GM18907 (cell line): ENCODE measurements around the gene URB2.

Experiments
- ATAC-seq: cut with Tn5 transposase; IDR thresholded peaks from one replicate; pipeline ENCODE4 v1.9.1; 2021; ENCODE audit warnings: mild to moderate bottlenecking, moderate library complexity; ENCODE audit not compliant: unreplicated experiment

The URB2 gene

DNA sequence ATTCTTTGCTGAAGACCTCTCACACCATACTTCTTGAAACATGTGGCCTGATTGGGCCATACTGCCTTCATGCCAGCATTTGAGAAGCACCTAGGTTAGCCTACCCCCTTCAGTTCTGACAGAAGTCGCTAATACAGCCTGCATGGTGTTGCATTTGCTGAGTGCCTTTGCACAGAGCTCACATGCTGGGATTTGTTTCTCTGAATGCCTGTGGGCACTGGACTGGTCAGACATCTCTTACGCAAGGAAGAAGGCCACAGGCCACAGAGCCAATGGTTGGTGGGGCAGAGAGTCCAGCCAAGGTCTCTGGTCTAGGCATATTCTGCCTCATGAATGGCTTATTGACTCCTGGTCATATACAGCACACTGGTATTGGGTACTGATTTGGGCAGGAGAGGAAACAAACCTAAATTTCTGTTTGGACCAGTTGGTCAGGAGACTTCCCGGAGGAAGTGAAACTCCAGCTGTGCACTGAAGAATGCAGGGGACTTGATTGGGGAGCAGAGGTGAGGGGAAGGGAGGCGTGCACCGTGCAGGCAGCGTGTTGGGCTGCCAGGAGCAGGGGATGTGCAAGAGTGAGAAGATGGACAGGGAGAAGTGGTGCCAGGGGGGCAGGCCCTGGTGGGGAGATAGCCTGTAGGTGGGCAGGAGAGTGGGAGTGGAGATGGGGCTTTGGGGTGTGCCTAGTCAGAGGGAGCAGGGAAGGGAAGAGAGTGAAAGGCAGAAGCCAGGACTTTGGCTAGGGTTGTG is 18.1 kb downstream of the URB2 start:
- no peak for ATAC-seq

DNA sequence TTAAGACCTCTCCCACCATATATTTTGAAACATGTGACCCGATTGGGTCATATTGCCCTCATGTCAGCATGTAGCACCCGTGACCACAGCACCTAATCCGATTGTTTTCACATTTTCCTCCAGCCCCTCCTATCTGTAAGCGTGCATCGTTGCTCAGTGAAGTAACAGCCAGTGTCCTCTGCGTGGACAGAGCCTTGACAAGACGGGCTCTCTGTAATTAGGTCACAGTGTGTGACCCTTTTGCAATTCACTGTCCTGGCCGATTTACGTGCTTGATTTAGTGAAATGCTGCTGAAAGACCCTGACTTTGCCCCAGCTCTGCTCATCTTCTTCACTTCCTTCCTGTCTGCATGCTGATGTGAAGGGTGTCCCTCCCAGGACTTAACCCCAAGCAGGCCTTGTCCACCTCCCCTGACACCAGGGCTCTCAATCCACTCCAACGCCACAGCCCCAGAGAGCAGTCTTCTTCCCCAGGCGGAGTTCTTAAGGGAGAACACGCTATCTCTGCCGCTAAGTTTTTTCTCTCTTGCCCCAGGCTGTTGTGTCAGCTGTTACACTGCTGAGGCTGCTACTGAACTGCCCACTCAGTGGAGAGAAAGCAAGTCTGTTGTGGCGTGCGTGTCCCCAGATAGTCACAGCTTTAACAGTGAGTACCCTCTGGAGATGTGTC is 19.4 kb downstream of the URB2 start:
- ATAC-seq, result no peak

- ATAC-seq, result no peak
These were observed 22.4 kb downstream of the URB2 start for GRCh38 chr1:229648406-229648805.

- no peak for ATAC-seq
These were observed 24.0 kb downstream of the URB2 start for GRCh38 chr1:229650045-229650444.

DNA sequence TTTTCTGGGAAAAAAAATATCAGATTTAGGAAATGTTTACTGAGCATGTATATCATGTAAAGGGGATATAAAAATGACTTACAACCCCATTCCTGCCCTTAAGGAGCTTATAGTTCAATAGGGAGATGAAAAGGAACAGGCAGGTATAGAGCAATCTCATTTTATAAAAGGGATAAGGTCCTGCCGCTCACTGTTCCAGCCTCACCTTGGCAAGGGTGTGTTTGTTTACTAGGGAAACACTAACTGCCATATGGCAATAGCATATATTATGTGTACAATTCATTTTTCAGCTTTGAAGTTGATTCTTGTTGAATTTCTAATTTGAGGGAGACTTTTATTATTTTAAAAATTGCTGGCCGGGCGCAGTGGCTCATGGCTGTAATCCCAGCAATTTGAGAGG is 25.5 kb downstream of the URB2 start:
- ATAC-seq, result no peak

DNA sequence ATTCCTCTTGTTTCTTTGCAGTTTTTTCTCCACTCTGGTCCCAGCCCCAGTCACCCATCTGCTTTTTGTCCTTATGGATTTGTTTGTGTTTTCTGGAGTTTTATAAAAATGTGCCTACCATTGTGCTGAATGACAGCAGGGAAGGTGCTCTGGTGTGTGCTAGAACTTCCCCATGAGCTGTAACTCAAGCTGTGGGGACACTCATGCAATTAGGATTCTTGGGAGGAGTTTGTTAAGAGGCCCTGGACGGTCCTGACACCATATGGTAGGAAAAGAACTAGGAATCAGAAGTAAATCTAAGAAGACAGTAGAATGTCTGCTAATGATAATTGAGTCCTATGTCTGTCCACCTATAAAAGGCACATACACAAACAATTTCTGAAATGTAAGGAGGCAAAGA is 27.4 kb downstream of the URB2 start:
- ATAC-seq, result no peak

DNA sequence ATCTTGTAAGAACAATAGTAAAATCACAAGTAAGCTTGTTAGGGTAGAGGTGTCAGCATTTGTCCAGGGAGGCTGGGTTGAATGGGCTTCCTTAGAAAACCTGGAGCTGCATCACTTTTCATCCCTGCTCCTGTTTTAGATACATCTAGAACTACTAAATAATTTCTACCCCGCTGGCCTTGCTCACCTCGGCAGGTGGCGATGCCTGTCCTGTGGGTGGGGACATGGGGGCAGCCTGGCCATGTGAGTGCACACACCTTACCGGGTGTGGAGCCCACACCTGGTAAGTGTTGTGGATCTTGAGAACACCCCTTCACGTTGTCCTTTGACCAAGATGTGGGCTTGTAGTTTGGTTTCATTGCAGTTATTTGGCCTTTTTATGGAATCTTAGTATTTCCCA is 29.7 kb downstream of the URB2 start:
- no peak for ATAC-seq

GRCh38 chr1:229657993-229658755 is 32.1 kb downstream of the URB2 start:
- ATAC-seq, result no peak

GRCh38 chr1:229661022-229661877 is 35.2 kb downstream of the URB2 start:
- peak; percentile 75 for ATAC-seq

- ATAC-seq, result no peak
These were observed 35.9 kb downstream of the URB2 start for GRCh38 chr1:229661897-229662296.

DNA sequence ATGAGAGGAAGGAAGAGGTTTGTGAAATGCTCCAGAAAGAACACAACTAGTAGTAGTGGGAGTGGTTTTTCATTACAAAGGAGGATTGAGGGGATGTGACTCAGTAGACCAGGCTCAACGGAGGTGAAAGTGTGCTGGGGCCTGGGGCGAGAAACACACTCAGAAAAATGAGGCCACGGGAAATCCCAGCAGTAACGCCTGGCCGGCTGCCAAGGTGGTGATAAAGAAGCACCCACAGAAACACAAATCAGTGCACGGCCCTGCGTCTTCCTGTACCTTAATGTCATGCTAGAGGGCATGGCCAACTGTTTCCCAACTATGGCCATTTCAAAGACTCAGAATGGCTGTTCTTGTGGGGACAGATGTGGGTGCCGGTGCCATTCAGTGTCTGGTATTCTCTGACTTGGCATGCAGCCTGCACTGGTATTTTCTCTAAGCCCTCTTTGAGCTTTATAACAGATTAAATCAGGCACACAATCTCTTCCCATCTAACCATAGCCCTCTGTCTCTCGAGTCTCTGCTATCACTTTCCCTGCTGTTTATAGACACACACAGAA is 38.2 kb downstream of the URB2 start:
- ATAC-seq, result peak; percentile 68

DNA sequence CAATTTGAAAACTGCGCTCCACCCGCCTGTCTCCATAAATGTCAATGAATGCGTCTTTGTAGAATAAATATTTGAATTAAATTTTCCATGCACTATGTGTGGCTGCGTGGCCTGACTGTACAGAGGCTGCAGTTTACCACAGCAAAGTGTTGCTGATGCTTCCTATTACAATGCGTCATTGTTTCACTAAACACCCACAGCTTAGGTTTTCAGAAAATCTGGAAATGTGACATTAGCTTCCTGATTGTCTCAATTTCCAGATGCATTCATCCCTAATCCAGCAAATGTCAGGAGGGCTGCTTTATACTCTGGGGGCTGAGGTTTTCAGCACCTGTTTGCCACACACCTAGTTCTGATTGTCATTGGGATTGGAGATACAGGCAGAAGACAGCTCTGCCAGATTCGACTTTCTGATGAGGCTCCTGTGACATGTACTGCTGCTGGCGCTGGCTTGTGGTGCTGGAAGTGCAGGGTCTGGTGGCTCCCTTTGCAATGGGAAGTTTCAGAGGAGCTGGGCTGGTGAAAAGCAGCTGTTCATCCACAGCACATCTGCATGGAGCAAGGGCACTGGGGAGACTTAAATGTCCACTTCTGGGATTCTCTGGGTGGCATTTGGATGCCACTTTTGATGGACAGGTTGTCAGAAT is 40.0 kb downstream of the URB2 start:
- no peak for ATAC-seq

GRCh38 chr1:229666585-229666984 is 40.5 kb downstream of the URB2 start:
- ATAC-seq, result no peak

GRCh38 chr1:229669333-229669732 is 43.3 kb downstream of the URB2 start:
- no peak for ATAC-seq

DNA sequence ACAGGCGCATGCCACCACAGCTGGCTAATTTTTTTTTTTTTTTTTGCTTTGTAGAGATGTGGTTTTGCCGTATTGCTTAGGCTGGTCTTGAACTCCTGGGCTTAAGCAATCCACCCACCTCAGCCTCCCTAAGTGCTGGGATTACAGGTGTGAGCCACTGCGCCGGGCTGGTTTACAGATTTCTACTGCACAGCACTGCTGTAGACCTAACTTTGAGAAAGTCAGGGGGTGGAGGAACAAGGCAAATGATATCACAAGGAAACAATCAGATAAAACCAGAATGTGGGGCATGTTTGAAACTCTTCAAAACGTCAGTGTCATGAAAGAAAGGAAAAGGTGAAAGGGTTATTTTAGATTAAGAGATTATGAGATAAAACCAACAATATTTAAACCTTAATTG is 45.3 kb downstream of the URB2 start:
- ATAC-seq, result no peak

DNA sequence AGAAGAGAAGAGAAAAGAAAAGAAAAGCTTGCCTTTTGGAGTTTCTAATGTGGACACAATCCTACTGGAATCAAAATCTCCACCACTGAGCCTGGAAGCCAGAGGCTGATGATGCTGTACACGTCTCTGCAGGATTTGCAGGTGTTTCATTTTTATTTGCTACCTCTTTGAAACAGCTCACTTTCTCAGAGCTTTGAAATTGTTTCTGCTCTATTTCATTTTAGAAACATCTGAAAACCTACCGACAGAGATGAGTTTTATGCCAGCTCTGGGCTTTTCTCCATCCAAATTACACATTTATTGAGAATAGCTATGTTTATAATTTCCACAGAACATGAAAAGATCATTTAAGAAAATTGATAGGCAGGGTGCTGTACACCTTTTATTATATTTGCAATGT is 46.2 kb downstream of the URB2 start:
- ATAC-seq, result no peak

- ATAC-seq, result no peak
These were observed 48.0 kb downstream of the URB2 start for GRCh38 chr1:229674042-229674441.

DNA sequence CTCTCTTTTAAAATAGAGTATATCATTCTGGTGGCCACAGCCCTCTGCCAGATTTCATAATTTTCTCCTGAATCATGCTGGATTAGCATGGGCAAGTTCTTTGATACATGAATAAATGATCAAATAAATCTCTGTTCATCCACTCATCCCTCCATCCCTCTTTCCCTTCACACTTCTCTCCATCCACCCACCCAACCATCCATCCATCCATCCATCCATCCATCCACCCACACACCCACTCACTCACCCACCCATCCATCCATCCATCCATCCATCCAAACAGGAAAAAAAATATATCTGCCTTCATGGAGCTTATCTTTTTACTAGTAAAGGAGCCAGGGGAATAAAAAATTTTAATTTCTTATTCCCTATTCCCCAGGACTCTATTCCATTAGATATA is 49.3 kb downstream of the URB2 start:
- ATAC-seq, result no peak

DNA sequence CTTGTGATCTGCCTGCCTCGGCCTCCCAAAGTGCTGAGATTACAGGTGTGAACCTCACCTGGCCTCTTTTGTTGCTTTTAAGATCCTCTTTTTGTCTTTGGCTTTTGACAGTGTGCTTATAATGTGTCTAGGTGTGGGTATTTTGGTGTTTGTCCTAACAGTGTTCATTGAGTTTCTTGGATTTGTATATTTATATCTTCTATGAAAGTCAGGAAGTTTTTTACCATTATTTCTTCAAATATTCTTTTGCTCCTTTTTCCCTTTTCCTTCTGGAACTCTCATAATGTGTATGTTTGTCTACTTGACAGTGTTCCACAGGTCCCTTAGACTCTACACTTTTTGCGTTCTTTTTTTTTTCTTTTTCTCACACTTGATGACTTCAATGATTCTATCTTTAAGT is 59.1 kb downstream of the URB2 start:
- ATAC-seq, result no peak

DNA sequence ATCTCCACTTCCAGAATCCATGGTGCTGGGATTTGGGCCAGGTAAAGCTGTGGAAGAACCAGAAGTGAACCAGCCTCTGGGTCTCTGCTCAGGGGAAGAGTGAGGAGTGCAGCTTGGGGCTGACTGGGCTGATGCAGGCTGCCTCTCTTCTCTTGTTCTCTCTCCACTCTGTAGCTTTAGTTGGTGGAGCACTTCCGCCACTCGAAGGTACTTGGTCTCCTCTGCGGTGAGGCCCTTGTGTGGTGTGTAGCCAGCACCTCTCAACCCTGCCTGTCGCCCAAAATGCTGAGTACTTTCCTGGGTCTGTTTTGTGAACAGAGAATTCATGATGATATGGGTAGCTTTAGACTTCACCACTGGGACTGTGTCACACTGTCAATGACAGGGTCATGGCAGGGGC is 63.2 kb downstream of the URB2 start:
- no peak for ATAC-seq
